ENCODE measurements around the gene LRCH2.

GRCh38 chrX:115226929-115227328 is 7.0 kb downstream of the LRCH2 start:
- TF ChIP-seq CTCF (IDR thresholded peaks at IDR 0.05) (peak; percentile 19 to 48 (median 40)), POLR2AphosphoS5 (IDR thresholded peaks at IDR 0.05) (no peak), POLR2A (IDR thresholded peaks at IDR 0.05; ENCODE audit: low read depth) (no peak)

All from esophagus muscularis mucosa (tissue), 3 donors.